Activated naive CD8-positive, alpha-beta T cell treated with anti-CD3 and anti-CD28 coated beads, Interleukin-2, amount 10 ng/mL, durations not matched to agents 7 days and 5 days (primary cell): ENCODE data around the gene NYAP1. TPM values are rescaled to one million over a fixed set of nuclear protein-coding genes. Genes with fewer than 3 reads are reported as not detected.
"Not testable (repeated sequence)": the region's sequence is repeated elsewhere in the genome, so short reads cannot be mapped to it uniquely, and the experiment has no call there.

ENCODE experiments used
- ATAC-seq: fragments of 150-1000 bp; cut with Tn5 transposase; one replicate; pipeline ENCODE4 v1.10.0; 2021; ENCODE audit warnings: low read depth, moderate library complexity
- POLR2A ChIA-PET: fragments of 350-600 bp; sonication (Branson Sonifier 250); formaldehyde crosslinking; loops from one replicate; lab custom pipeline; 2021; ENCODE audit warnings: antibody characterized with exemption; lab: Charles Lee
- DNase-seq: peaks from one replicate; pipeline ENCODE4 v3.0.0; 2021
- H3K27ac Mint-ChIP-seq: one replicate; pipeline ENCODE4 v1.8.0; 2022; ENCODE audit warnings: mild to moderate bottlenecking, mixed read lengths
- H3K27me3 Mint-ChIP-seq: one replicate; pipeline ENCODE4 v1.8.0; 2022; ENCODE audit warnings: mild to moderate bottlenecking, moderate library complexity, mixed read lengths
- H3K36me3 Mint-ChIP-seq: one replicate; pipeline ENCODE4 v1.8.0; 2021; ENCODE audit warnings: mild to moderate bottlenecking, mixed read lengths
- H3K4me1 Mint-ChIP-seq: one replicate; pipeline ENCODE4 v1.8.0; 2021; ENCODE audit warnings: mixed read lengths
- H3K4me3 Mint-ChIP-seq: one replicate; pipeline ENCODE4 v1.8.0; 2022; ENCODE audit warnings: mild to moderate bottlenecking, moderate library complexity, mixed read lengths
- H3K9me3 Mint-ChIP-seq: one replicate; pipeline ENCODE4 v1.8.0; 2021; ENCODE audit warnings: mixed read lengths
- total RNA-seq, 2 experiments: library from RNA; stranded (reverse); gene quantifications; one replicate each; pipeline ENCODE4 v1.2.3, GENCODE V29; 2021

NYAP1 gene
- under 1 TPM; 0.42 to 0.54 TPM for total RNA-seq

- peak within 1 kb of the TSS; percentile 67 for H3K27ac Mint-ChIP-seq
- H3K4me3 Mint-ChIP-seq: peak within 1 kb of the TSS; percentile 82
- no peak for DNase-seq
- peaks cover under 1% of the 10 kb centered on the region for H3K36me3 Mint-ChIP-seq
- peak; percentile 4 for ATAC-seq
- POLR2A ChIA-PET: interaction anchor here (1.3 kb wide), 2 partner anchors 55 to 102 kb away, joined by 4 read pairs; partner anchors contain the start of genes AGFG2 and FBXO24
- peaks cover 9% of the 10 kb centered on the region for H3K4me1 Mint-ChIP-seq
- H3K27me3 Mint-ChIP-seq: peaks cover 5% of the 10 kb centered on the region
- H3K9me3 Mint-ChIP-seq: no peaks in the 10 kb centered on the region
Measured at GRCh38 chr7:100483722-100484672, at the start of gene NYAP1. Gene NYAP1 (plus strand): TSS chr7:100483927. CDS start chr7:100485312, 1,385 bp downstream.

GRCh38 chr7:100434297-100435144 lies 49.2 kb upstream of the NYAP1 start:
- Mint-ChIP-seq H3K9me3 (no peaks in the 10 kb centered on the region), H3K27me3 (no peaks in the 10 kb centered on the region), H3K36me3 (peaks cover 32% of the 10 kb centered on the region), H3K27ac (peak overlapping the region; percentile 93), H3K4me1 (peaks cover 38% of the 10 kb centered on the region), H3K4me3 (peak overlapping the region; percentile 94)
- no peak for ATAC-seq
- POLR2A ChIA-PET: interaction anchor here (0.5 to 1.6 kb wide), 8 partner anchors 10 to 255 kb away, joined by 3 to 6 read pairs (median 4); partner anchors contain the start of gene AGFG2
- no peak for DNase-seq

- DNase-seq (peak; percentile 72), ATAC-seq (peak; percentile 36)
- peaks cover 26% of the 10 kb centered on the region for H3K36me3 Mint-ChIP-seq
- POLR2A ChIA-PET: interaction anchor here (0.6 to 2.0 kb wide), 14 partner anchors 9 to 353 kb away, joined by 3 to 28 read pairs (median 4); partner anchors contain the start of genes AGFG2, GPC2, LAMTOR4 and TSC22D4
- peaks cover 32% of the 10 kb centered on the region for H3K4me1 Mint-ChIP-seq
- H3K9me3 Mint-ChIP-seq: no peaks in the 10 kb centered on the region
- peak overlapping the region; percentile 98 for H3K27ac Mint-ChIP-seq
- peak overlapping the region; percentile 94 for H3K4me3 Mint-ChIP-seq
- no peaks in the 10 kb centered on the region for H3K27me3 Mint-ChIP-seq
Measured at GRCh38 chr7:100435401-100436304, 48.1 kb upstream of the NYAP1 start.

- POLR2A ChIA-PET: interaction anchor here (0.6 to 2.8 kb wide), 16 partner anchors 9 to 452 kb away, joined by 3 to 28 read pairs (median 4); partner anchors contain the start of genes AGFG2, AP4M1, GPC2 and MCM7
- Mint-ChIP-seq H3K9me3 (no peaks in the 10 kb centered on the region), H3K4me1 (peaks cover 22% of the 10 kb centered on the region), H3K27ac (no peak overlapping the region), H3K36me3 (peaks cover 21% of the 10 kb centered on the region), H3K27me3 (no peaks in the 10 kb centered on the region), H3K4me3 (peak overlapping the region; percentile 94)
- DNase-seq (peak; percentile 15), ATAC-seq (no peak)
Measured at GRCh38 chr7:100437150-100438100, 46.3 kb upstream of the NYAP1 start.

GRCh38 chr7:100438172-100438571 lies 45.6 kb upstream of the NYAP1 start:
- Mint-ChIP-seq H3K36me3 (peaks cover 20% of the 10 kb centered on the region), H3K27ac (no peak overlapping the region), H3K27me3 (no peaks in the 10 kb centered on the region), H3K4me1 (peaks cover 16% of the 10 kb centered on the region), H3K4me3 (no peak overlapping the region), H3K9me3 (no peaks in the 10 kb centered on the region)
- POLR2A ChIA-PET: interaction anchor here (0.5 to 2.8 kb wide), 3 partner anchors 10 to 971 kb away, joined by 3 to 26 read pairs (median 4); partner anchors contain the start of genes MEPCE and ZCWPW1
- DNase-seq (no peak), ATAC-seq (no peak)

GRCh38 chr7:100438731-100439130 lies 45.0 kb upstream of the NYAP1 start:
- Mint-ChIP-seq H3K4me1 (peaks cover 13% of the 10 kb centered on the region), H3K36me3 (peaks cover 17% of the 10 kb centered on the region)
- not testable (repeated sequence) for H3K27ac Mint-ChIP-seq, H3K9me3 Mint-ChIP-seq, ATAC-seq, H3K27me3 Mint-ChIP-seq, H3K4me3 Mint-ChIP-seq
- DNase-seq: peak; percentile 13
- POLR2A ChIA-PET: interaction anchor here (0.5 to 2.8 kb wide), 3 partner anchors 10 to 972 kb away, joined by 3 to 26 read pairs (median 4); partner anchors contain the start of genes MEPCE and ZCWPW1

GRCh38 chr7:100439244-100439643 lies 44.5 kb upstream of the NYAP1 start:
- H3K9me3 Mint-ChIP-seq, H3K27me3 Mint-ChIP-seq, H3K4me3 Mint-ChIP-seq, ATAC-seq, H3K27ac Mint-ChIP-seq: not testable (repeated sequence)
- Mint-ChIP-seq H3K4me1 (peaks cover 11% of the 10 kb centered on the region), H3K36me3 (peaks cover 13% of the 10 kb centered on the region)
- DNase-seq: peak; percentile 10
- POLR2A ChIA-PET: interaction anchor here (2.8 kb wide), 1 partner anchor 11 kb away, joined by 26 read pairs; the partner anchor contains the start of genes MEPCE and ZCWPW1

- no peaks in the 10 kb centered on the region for H3K9me3 Mint-ChIP-seq
- no peak overlapping the region for H3K27ac Mint-ChIP-seq
- H3K4me1 Mint-ChIP-seq: peaks cover 20% of the 10 kb centered on the region
- H3K36me3 Mint-ChIP-seq: no peaks in the 10 kb centered on the region
- DNase-seq (peak; percentile 18), ATAC-seq (no peak)
- H3K27me3 Mint-ChIP-seq: no peaks in the 10 kb centered on the region
- POLR2A ChIA-PET: interaction anchor here (7.1 kb wide), 1 partner anchor 13 kb away, joined by 63 read pairs; the partner anchor contains the start of genes MEPCE and ZCWPW1
- no peak overlapping the region for H3K4me3 Mint-ChIP-seq
Measured at GRCh38 chr7:100441641-100442535, 41.8 kb upstream of the NYAP1 start.

- DNase-seq (peak; percentile 26), ATAC-seq (no peak)
- H3K4me1 Mint-ChIP-seq: peaks cover 20% of the 10 kb centered on the region
- no peaks in the 10 kb centered on the region for H3K27me3 Mint-ChIP-seq
- POLR2A ChIA-PET: interaction anchor here (1.0 to 7.1 kb wide), 3 partner anchors 14 to 96 kb away, joined by 3 to 63 read pairs (median 3); partner anchors contain the start of genes AGFG2, MEPCE and ZCWPW1
- peak overlapping the region; percentile 31 for H3K27ac Mint-ChIP-seq
- no peak overlapping the region for H3K4me3 Mint-ChIP-seq
- H3K9me3 Mint-ChIP-seq: no peaks in the 10 kb centered on the region
- no peaks in the 10 kb centered on the region for H3K36me3 Mint-ChIP-seq
Measured at GRCh38 chr7:100443096-100443840, 40.5 kb upstream of the NYAP1 start.
